HEK293 (cell line): ENCODE measurements around the gene TNIK.

Source experiments
- CTCF ChIA-PET: fragments of 350-600 bp; formaldehyde crosslinking; extraction: SDS; loops from one replicate; lab custom pipeline; 2021; ENCODE audit warnings: antibody characterized with exemption; lab: Yijun Ruan, JAX
- POLR2A ChIA-PET: fragments of 300-600 bp; formaldehyde crosslinking; extraction: SDS; loops from one replicate; lab custom pipeline; 2020; ENCODE audit warnings: antibody characterized with exemption, inconsistent platforms; lab: Yijun Ruan, JAX
- H3K27ac ChIP-seq: fragments of 200-500 bp; sonication (Bioruptor generic); 2 replicates; pipeline ENCODE4 v1.5.1; 2014; ENCODE audit warnings: low read depth, low read length, control low read depth, inconsistent platforms; ENCODE audit errors: extremely low read depth
- H3K36me3 ChIP-seq, 2 experiments: fragments of 200-500 bp in 1 of 2; sonication (Bioruptor generic) in 1 of 2; 1 replicate in 1 of 2; 2 replicates in 1 of 2; pipeline ENCODE4 v1.5.1; 2014 to 2017; ENCODE audit warnings: inconsistent platforms in 2 of 2, low read length in 2 of 2; ENCODE audit not compliant: control insufficient read depth in 2 of 2, insufficient read depth in 1 of 2
- H3K4me1 ChIP-seq: fragments of 200-500 bp; sonication (Bioruptor generic); 2 replicates; pipeline ENCODE4 v1.5.1; 2014; ENCODE audit warnings: mild to moderate bottlenecking, low read length, inconsistent platforms; ENCODE audit not compliant: control insufficient read depth, insufficient read depth
- H3K4me3 ChIP-seq: 2 replicates; pipeline ENCODE4 v1.5.1; 2011; ENCODE audit warnings: low read depth, mild to moderate bottlenecking, control low read depth, low read length, moderate library complexity
- H3K9me3 ChIP-seq: fragments of 200-500 bp; sonication (Bioruptor generic); 2 replicates; pipeline ENCODE4 v1.5.1; 2014; ENCODE audit warnings: low read depth, low read length, inconsistent platforms; ENCODE audit not compliant: control insufficient read depth, insufficient read depth
- FEZF1 ChIP-seq: fragments of 450-650 bp; formaldehyde crosslinking; IDR thresholded peaks from 2 replicates; pipeline ENCODE4 v1.5.1; 2016; ENCODE audit warnings: missing biosample characterization, missing genetic modification characterization
- GLI2 ChIP-seq: fragments of 450-650 bp; formaldehyde crosslinking; IDR thresholded peaks from 2 replicates; pipeline ENCODE4; 2017; ENCODE audit warnings: missing biosample characterization, missing genetic modification characterization, low read depth, borderline replicate concordance
- HIC1 ChIP-seq: fragments of 450-650 bp; formaldehyde crosslinking; IDR thresholded peaks from 2 replicates; pipeline ENCODE4 v1.5.1; 2016; ENCODE audit warnings: missing biosample characterization, missing genetic modification characterization
- INSM2 ChIP-seq: fragments of 450-650 bp; formaldehyde crosslinking; IDR thresholded peaks from 2 replicates; pipeline ENCODE4 v1.5.1; 2016; ENCODE audit warnings: missing biosample characterization, missing genetic modification characterization
- KLF7 ChIP-seq: fragments of 450-650 bp; formaldehyde crosslinking; IDR thresholded peaks from 2 replicates; pipeline ENCODE4 v1.5.1; 2016; ENCODE audit warnings: missing biosample characterization, missing genetic modification characterization, borderline replicate concordance
- PRDM6 ChIP-seq: fragments of 450-650 bp; formaldehyde crosslinking; IDR thresholded peaks from 2 replicates; pipeline ENCODE4 v1.5.1; 2017; ENCODE audit warnings: missing biosample characterization, missing genetic modification characterization
- SP7 ChIP-seq: fragments of 450-650 bp; formaldehyde crosslinking; IDR thresholded peaks from 2 replicates; pipeline ENCODE4 v1.5.1; 2016; ENCODE audit warnings: missing biosample characterization, missing genetic modification characterization
- ZFP41 ChIP-seq: fragments of 450-650 bp; formaldehyde crosslinking; IDR thresholded peaks from 2 replicates; pipeline ENCODE4 v1.5.1; 2016; ENCODE audit warnings: missing biosample characterization, missing genetic modification characterization, borderline replicate concordance
- ZNF112 ChIP-seq: fragments of 450-650 bp; formaldehyde crosslinking; IDR thresholded peaks from 2 replicates; pipeline ENCODE4 v1.5.0; 2017; ENCODE audit warnings: missing biosample characterization, missing genetic modification characterization
- ZNF138 ChIP-seq: fragments of 450-650 bp; formaldehyde crosslinking; IDR thresholded peaks from 2 replicates; pipeline ENCODE4 v1.5.1; 2016; ENCODE audit warnings: missing biosample characterization, missing genetic modification characterization, borderline replicate concordance
- ZNF155 ChIP-seq: fragments of 450-650 bp; formaldehyde crosslinking; IDR thresholded peaks from 2 replicates; pipeline ENCODE4 v1.5.1; 2016; ENCODE audit warnings: missing biosample characterization, missing genetic modification characterization
- ZNF16 ChIP-seq: fragments of 450-650 bp; formaldehyde crosslinking; IDR thresholded peaks from 2 replicates; pipeline ENCODE4 v1.5.1; 2016; ENCODE audit warnings: low read depth, missing biosample characterization, missing genetic modification characterization
- ZNF169 ChIP-seq: fragments of 450-650 bp; formaldehyde crosslinking; IDR thresholded peaks from 2 replicates; pipeline ENCODE4 v1.5.1; 2016; ENCODE audit warnings: missing biosample characterization, missing genetic modification characterization
- ZNF2 ChIP-seq: fragments of 450-650 bp; formaldehyde crosslinking; IDR thresholded peaks from 2 replicates; pipeline ENCODE4 v1.5.1; 2016; ENCODE audit warnings: missing biosample characterization, missing genetic modification characterization
- ZNF214 ChIP-seq: fragments of 450-650 bp; formaldehyde crosslinking; IDR thresholded peaks from 2 replicates; pipeline ENCODE4 v1.5.1; 2017; ENCODE audit warnings: missing biosample characterization, mild to moderate bottlenecking, missing genetic modification characterization, borderline replicate concordance
- ZNF24 ChIP-seq: fragments of 450-650 bp; formaldehyde crosslinking; IDR thresholded peaks from 2 replicates; pipeline ENCODE4 v1.5.1; 2016; ENCODE audit warnings: missing biosample characterization, missing genetic modification characterization
- ZNF335 ChIP-seq: fragments of 450-650 bp; formaldehyde crosslinking; conservative IDR thresholded peaks from 2 replicates; pipeline ENCODE4 v1.5.1; 2016; ENCODE audit warnings: missing biosample characterization, missing genetic modification characterization
- ZNF585B ChIP-seq: fragments of 450-650 bp; formaldehyde crosslinking; IDR thresholded peaks from 2 replicates; pipeline ENCODE4 v1.5.1; 2016; ENCODE audit warnings: missing biosample characterization, missing genetic modification characterization
- ZNF600 ChIP-seq: fragments of 450-650 bp; formaldehyde crosslinking; IDR thresholded peaks from 2 replicates; pipeline ENCODE4 v1.5.1; 2016; ENCODE audit warnings: missing biosample characterization, missing genetic modification characterization
- ZNF626 ChIP-seq: fragments of 450-650 bp; sonication (Bioruptor Pico); formaldehyde crosslinking; IDR thresholded peaks from 2 replicates; pipeline ENCODE4 v1.5.1; 2018; ENCODE audit warnings: missing biosample characterization, missing genetic modification characterization, inconsistent platforms
- ZNF701 ChIP-seq: fragments of 450-650 bp; formaldehyde crosslinking; IDR thresholded peaks from 2 replicates; pipeline ENCODE4 v1.5.1; 2016; ENCODE audit warnings: missing biosample characterization, missing genetic modification characterization
- ZNF704 ChIP-seq: fragments of 450-650 bp; formaldehyde crosslinking; IDR thresholded peaks from 2 replicates; pipeline ENCODE4 v1.5.1; 2016; ENCODE audit warnings: missing biosample characterization, missing genetic modification characterization
- ZSCAN4 ChIP-seq: fragments of 450-650 bp; formaldehyde crosslinking; IDR thresholded peaks from 2 replicates; pipeline ENCODE4 v1.5.1; 2017; ENCODE audit warnings: missing biosample characterization, missing genetic modification characterization
- ZSCAN5A ChIP-seq: fragments of 450-650 bp; formaldehyde crosslinking; IDR thresholded peaks from 2 replicates; pipeline ENCODE4 v1.5.1; 2016; ENCODE audit warnings: missing biosample characterization, missing genetic modification characterization

Gene TNIK

GRCh38 chr3:171307046-171307585, 153.1 kb downstream of the TNIK start:
- ChIA-PET CTCF (interaction anchor here (0.7 kb wide), 1 partner anchor 257 kb away, joined by 5 read pairs; no protein-coding TSS in a partner anchor), POLR2A (no interaction called here)
- no peaks in the 10 kb centered on the region for H3K9me3 ChIP-seq
- peaks cover 7% of the 10 kb centered on the region for H3K4me1 ChIP-seq
- H3K36me3 ChIP-seq: no peaks in the 10 kb centered on the region
- H3K27ac ChIP-seq: peak overlapping the region; percentile 43
- TF ChIP-seq ZNF112 (tag by site-specific recombination) (no peak), PRDM6 (tag by site-specific recombination) (peak; percentile 30; the same call in 1 of the 2 replicates), GLI2 (tag by site-specific recombination) (no peak), SP7 (tag by site-specific recombination) (no peak), INSM2 (no peak), ZNF169 (tag by site-specific recombination) (no peak)
- no peak overlapping the region for H3K4me3 ChIP-seq

- peak overlapping the region; percentile 43 for H3K27ac ChIP-seq
- ChIA-PET POLR2A (no interaction called here), CTCF (no interaction called here)
- H3K9me3 ChIP-seq: no peaks in the 10 kb centered on the region
- no peaks in the 10 kb centered on the region for H3K36me3 ChIP-seq
- H3K4me1 ChIP-seq: peaks cover 7% of the 10 kb centered on the region
- no peak overlapping the region for H3K4me3 ChIP-seq
- TF ChIP-seq ZNF701 (tag by site-specific recombination): no peak
- TF ChIP-seq ZNF214 (tag by site-specific recombination): no peak
- TF ChIP-seq ZNF2 (tag by site-specific recombination): no peak
- peak; percentile 53 for TF ChIP-seq ZNF335 (tag by site-specific recombination)
- TF ChIP-seq ZSCAN5A: no peak
- no peak for TF ChIP-seq ZNF626 (tag by site-specific recombination)
- TF ChIP-seq ZNF585B: no peak
- TF ChIP-seq ZNF155 (tag by site-specific recombination): no peak
- no peak for TF ChIP-seq ZFP41
- peak; percentile 94 for TF ChIP-seq FEZF1 (tag by site-specific recombination)
- TF ChIP-seq ZNF138 (tag by site-specific recombination): no peak
- no peak for TF ChIP-seq HIC1
- no peak for TF ChIP-seq ZSCAN4 (tag by site-specific recombination)
- TF ChIP-seq INSM2: no peak
- no peak for TF ChIP-seq ZNF704 (tag by site-specific recombination)
- TF ChIP-seq KLF7 (tag by site-specific recombination): no peak
- 0 out of 2 replicates have a peak, but pooled peaks have one; percentile 40 for TF ChIP-seq ZNF24 (tag by site-specific recombination)
- TF ChIP-seq ZNF600 (tag by site-specific recombination): peak; percentile 73
- no peak for TF ChIP-seq ZNF16 (tag by site-specific recombination)
These were observed 153.6 kb downstream of the TNIK start for GRCh38 chr3:171306631-171307030.
